Osteocyte (in vitro differentiated cells): ENCODE data around the gene TMPRSS11D. TPM values are rescaled to one million over a fixed set of nuclear protein-coding genes. Genes with fewer than 3 reads are reported as not detected.

Experiments
- DNase-seq: peaks from one replicate; pipeline ENCODE4 v3.0.0; 2021; ENCODE audit warnings: mixed read lengths; ENCODE audit not compliant: unreplicated experiment; ENCODE audit errors: extremely low spot score
- H3K27ac Mint-ChIP-seq: one replicate; pipeline ENCODE4 v1.8.0; 2021; ENCODE audit warnings: mild to moderate bottlenecking, mixed read lengths; ENCODE audit not compliant: unreplicated experiment
- H3K27me3 Mint-ChIP-seq: one replicate; pipeline ENCODE4 v1.8.0; 2021; ENCODE audit warnings: mixed read lengths; ENCODE audit not compliant: unreplicated experiment
- H3K36me3 Mint-ChIP-seq: one replicate; pipeline ENCODE4 v1.8.0; 2021; ENCODE audit warnings: mixed read lengths; ENCODE audit not compliant: unreplicated experiment
- H3K4me1 Mint-ChIP-seq: one replicate; pipeline ENCODE4 v1.8.0; 2021; ENCODE audit warnings: mixed read lengths; ENCODE audit not compliant: unreplicated experiment
- H3K4me3 Mint-ChIP-seq: one replicate; pipeline ENCODE4 v1.8.0; 2021; ENCODE audit warnings: mild to moderate bottlenecking, moderate library complexity, mixed read lengths; ENCODE audit not compliant: unreplicated experiment
- H3K9me3 Mint-ChIP-seq: one replicate; pipeline ENCODE4 v1.8.0; 2021; ENCODE audit warnings: mixed read lengths; ENCODE audit not compliant: unreplicated experiment
- CTCF ChIP-seq: fragments of 200-600 bp; sonication (generic); IDR thresholded peaks from 2 replicates; pipeline ENCODE4 v1.5.0; 2021; ENCODE audit warnings: antibody characterized with exemption, mild to moderate bottlenecking, moderate library complexity
- total RNA-seq: library from RNA; stranded (reverse); gene quantifications from 2 replicates; pipeline ENCODE4 v1.2.1, GENCODE V29; 2021

Gene TMPRSS11D
- total RNA-seq, 1 donor from 2014 or later = not detected

- Mint-ChIP-seq H3K9me3 (no peaks in the 10 kb centered on the region), H3K4me1 (no peaks in the 10 kb centered on the region), H3K27ac (no peak overlapping the region), H3K36me3 (no peaks in the 10 kb centered on the region), H3K27me3 (no peaks in the 10 kb centered on the region), H3K4me3 (no peak overlapping the region)
- no peak for TF ChIP-seq CTCF
- DNase-seq = no peak
Measured at GRCh38 chr4:67892905-67893304, 9.1 kb upstream of the TMPRSS11D start.

GRCh38 chr4:67892253-67892652 is 8.5 kb upstream of the TMPRSS11D start:
- H3K4me1 Mint-ChIP-seq = no peaks in the 10 kb centered on the region
- no peaks in the 10 kb centered on the region for H3K36me3 Mint-ChIP-seq
- H3K4me3 Mint-ChIP-seq = no peak overlapping the region
- H3K27me3 Mint-ChIP-seq = no peaks in the 10 kb centered on the region
- no peak for TF ChIP-seq CTCF
- DNase-seq = no peak
- no peak overlapping the region for H3K27ac Mint-ChIP-seq
- H3K9me3 Mint-ChIP-seq = no peaks in the 10 kb centered on the region

GRCh38 chr4:67891645-67892044 is 7.8 kb upstream of the TMPRSS11D start:
- no peaks in the 10 kb centered on the region for H3K4me1 Mint-ChIP-seq
- no peaks in the 10 kb centered on the region for H3K27me3 Mint-ChIP-seq
- DNase-seq = no peak
- H3K9me3 Mint-ChIP-seq = no peaks in the 10 kb centered on the region
- TF ChIP-seq CTCF = no peak
- no peak overlapping the region for H3K27ac Mint-ChIP-seq
- no peaks in the 10 kb centered on the region for H3K36me3 Mint-ChIP-seq
- no peak overlapping the region for H3K4me3 Mint-ChIP-seq

GRCh38 chr4:67886281-67886680 is 2.5 kb upstream of the TMPRSS11D start:
- Mint-ChIP-seq H3K4me1 (peaks cover 8% of the 10 kb centered on the region), H3K27me3 (no peaks in the 10 kb centered on the region), H3K36me3 (no peaks in the 10 kb centered on the region), H3K9me3 (no peaks in the 10 kb centered on the region), H3K4me3 (no peak overlapping the region), H3K27ac (no peak overlapping the region)
- DNase-seq = no peak
- TF ChIP-seq CTCF = no peak

GRCh38 chr4:67885762-67886161 is 2.0 kb upstream of the TMPRSS11D start:
- Mint-ChIP-seq H3K27me3 (no peaks in the 10 kb centered on the region), H3K4me1 (peaks cover 8% of the 10 kb centered on the region), H3K4me3 (no peak overlapping the region), H3K27ac (no peak overlapping the region), H3K36me3 (no peaks in the 10 kb centered on the region), H3K9me3 (no peaks in the 10 kb centered on the region)
- no peak for TF ChIP-seq CTCF
- no peak for DNase-seq
